HEK293 (cell line): ENCODE data around the gene NECAP2.
"Not testable (repeated sequence)": the region's sequence is repeated elsewhere in the genome, so short reads cannot be mapped to it uniquely, and the experiment has no call there.

Experiments used
- SP2 ChIP-seq: fragments of 450-650 bp; formaldehyde crosslinking; IDR thresholded peaks from 2 replicates; pipeline ENCODE4 v1.5.1; 2016; ENCODE audit warnings: missing biosample characterization, missing genetic modification characterization
- ZBTB20 ChIP-seq: fragments of 450-650 bp; formaldehyde crosslinking; IDR thresholded peaks from 2 replicates; pipeline ENCODE4 v1.5.1; 2016; ENCODE audit warnings: missing biosample characterization, missing genetic modification characterization
- ZNF140 ChIP-seq: fragments of 450-650 bp; formaldehyde crosslinking; IDR thresholded peaks from 2 replicates; pipeline ENCODE4 v1.5.1; 2016; ENCODE audit warnings: missing biosample characterization, missing genetic modification characterization

DNA sequence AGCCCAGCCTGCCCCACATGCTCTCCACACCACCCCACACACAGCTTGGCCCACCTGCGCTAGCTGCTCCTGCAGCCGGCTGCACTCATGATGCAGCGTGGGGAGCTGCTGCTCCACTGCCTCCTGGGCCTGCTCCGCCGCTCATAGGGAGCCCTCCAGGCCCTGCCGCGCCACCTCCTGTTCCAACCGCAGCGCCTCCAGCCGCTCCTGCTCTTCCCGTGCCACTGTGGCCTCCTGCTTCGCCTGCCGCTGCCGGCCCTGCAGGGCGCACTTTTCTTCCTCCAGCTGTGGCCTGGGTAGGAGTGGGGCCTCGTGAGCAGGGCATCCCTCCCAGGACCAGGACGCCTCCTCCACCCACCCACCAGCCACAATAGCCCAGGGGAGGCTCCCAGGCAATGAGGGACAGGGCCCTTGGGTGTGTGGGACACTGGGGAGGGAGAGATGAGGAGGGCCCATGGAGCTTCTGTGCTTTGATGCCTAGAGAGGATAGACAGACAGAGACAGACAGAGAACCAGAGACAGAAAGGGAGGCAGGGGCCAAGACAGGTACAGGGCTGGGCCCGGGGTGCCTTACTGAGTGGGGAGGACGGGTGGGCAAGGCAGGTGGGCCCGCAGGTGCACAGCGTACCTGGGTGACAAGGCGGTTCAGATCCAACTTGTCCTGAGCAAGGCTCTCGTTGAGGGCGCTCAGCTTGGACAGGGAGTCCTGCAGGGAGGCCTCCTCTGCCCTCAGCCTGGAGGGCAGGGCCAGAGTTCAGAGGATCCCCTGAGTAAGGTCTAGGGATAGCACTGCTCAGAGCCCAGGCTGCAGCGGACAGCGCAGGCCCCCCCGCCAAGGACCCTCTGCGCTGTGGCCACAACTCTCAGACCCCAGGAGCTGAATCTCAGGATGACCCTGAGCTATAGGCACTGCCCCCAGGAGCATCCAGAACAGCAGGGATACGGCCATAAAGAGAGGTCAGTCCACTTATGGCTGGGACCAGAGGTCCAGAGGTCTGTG, 35.5 kb downstream of the NECAP2 start:
- TF ChIP-seq SP2, ZNF140, ZBTB20 (tag by site-specific recombination): not testable (repeated sequence)
